Mesothelial cell of epicardium (in vitro differentiated cells): ENCODE measurements around the gene CDH4. TPM values are rescaled to one million over a fixed set of nuclear protein-coding genes. Genes with fewer than 3 reads are reported as not detected.

Experiments
- DNase-seq, 2 experiments: peaks; one replicate each; pipeline ENCODE4 v3.0.0; 2021; ENCODE audit warnings: low spot score in 2 of 2; ENCODE audit not compliant: unreplicated experiment in 2 of 2
- H3K27ac Mint-ChIP-seq: 2 replicates; pipeline ENCODE4 v1.8.0; 2021; ENCODE audit warnings: mixed read lengths
- H3K27me3 Mint-ChIP-seq: 2 replicates; pipeline ENCODE4 v1.8.0; 2021; ENCODE audit warnings: low read depth, mixed read lengths
- H3K36me3 Mint-ChIP-seq: 2 replicates; pipeline ENCODE4 v1.8.0; 2021; ENCODE audit warnings: mixed read lengths
- H3K4me1 Mint-ChIP-seq: 2 replicates; pipeline ENCODE4 v1.8.0; 2021; ENCODE audit warnings: mixed read lengths
- H3K4me3 Mint-ChIP-seq: 2 replicates; pipeline ENCODE4 v1.8.0; 2021; ENCODE audit warnings: mild to moderate bottlenecking, moderate library complexity, mixed read lengths
- H3K9me3 Mint-ChIP-seq: 2 replicates; pipeline ENCODE4 v1.8.0; 2021; ENCODE audit warnings: mixed read lengths
- CTCF ChIP-seq: fragments of 200-600 bp; sonication (generic); IDR thresholded peaks from one replicate; pipeline ENCODE4 v1.5.0; 2021; ENCODE audit warnings: antibody characterized with exemption; ENCODE audit not compliant: unreplicated experiment
- total RNA-seq: library from RNA; stranded (reverse); gene quantifications from 3 replicates; pipeline ENCODE4 v1.2.1, GENCODE V29; 2021

Gene CDH4
- total RNA-seq, 1 donor from 2014 or later = 1.1 TPM

- Mint-ChIP-seq H3K4me3 (no peak overlapping the region), H3K27ac (no peak overlapping the region), H3K9me3 (peaks cover 7% of the 10 kb centered on the region), H3K27me3 (peaks cover 14% of the 10 kb centered on the region), H3K4me1 (no peaks in the 10 kb centered on the region), H3K36me3 (no peaks in the 10 kb centered on the region)
- TF ChIP-seq CTCF = no peak
- DNase-seq = no peak
Observed at GRCh38 chr20:61461461-61461860, 209.4 kb downstream of the CDH4 start.

- no peak for TF ChIP-seq CTCF
- DNase-seq = no peak
- peaks cover 17% of the 10 kb centered on the region for H3K9me3 Mint-ChIP-seq
- H3K36me3 Mint-ChIP-seq = no peaks in the 10 kb centered on the region
- peaks cover 14% of the 10 kb centered on the region for H3K27me3 Mint-ChIP-seq
- no peaks in the 10 kb centered on the region for H3K4me1 Mint-ChIP-seq
- H3K4me3 Mint-ChIP-seq = no peak overlapping the region
- H3K27ac Mint-ChIP-seq = no peak overlapping the region
Observed at GRCh38 chr20:61464307-61465303, 212.5 kb downstream of the CDH4 start.

- H3K9me3 Mint-ChIP-seq = peaks cover 5% of the 10 kb centered on the region
- TF ChIP-seq CTCF = no peak
- H3K36me3 Mint-ChIP-seq = no peaks in the 10 kb centered on the region
- no peak for DNase-seq
- no peak overlapping the region for H3K4me3 Mint-ChIP-seq
- no peak overlapping the region for H3K27ac Mint-ChIP-seq
- no peaks in the 10 kb centered on the region for H3K4me1 Mint-ChIP-seq
- H3K27me3 Mint-ChIP-seq = peaks cover 32% of the 10 kb centered on the region
Observed at GRCh38 chr20:61475729-61476128, 223.7 kb downstream of the CDH4 start.

- Mint-ChIP-seq H3K27me3 (peaks cover 27% of the 10 kb centered on the region), H3K36me3 (no peaks in the 10 kb centered on the region), H3K4me3 (no peak overlapping the region), H3K9me3 (peaks cover 5% of the 10 kb centered on the region), H3K4me1 (no peaks in the 10 kb centered on the region), H3K27ac (no peak overlapping the region)
- no peak for TF ChIP-seq CTCF
- no peak for DNase-seq
Observed at GRCh38 chr20:61476956-61477355, 224.9 kb downstream of the CDH4 start.

- Mint-ChIP-seq H3K36me3 (no peaks in the 10 kb centered on the region), H3K4me3 (no peak overlapping the region), H3K4me1 (no peaks in the 10 kb centered on the region), H3K27ac (no peak overlapping the region), H3K27me3 (peaks cover 22% of the 10 kb centered on the region), H3K9me3 (peaks cover 5% of the 10 kb centered on the region)
- TF ChIP-seq CTCF = no peak
- DNase-seq = no peak
Observed at GRCh38 chr20:61477451-61477861, 225.4 kb downstream of the CDH4 start.
